Measurements from ENCODE around the gene RPS6KL1.

Gene RPS6KL1

DNA sequence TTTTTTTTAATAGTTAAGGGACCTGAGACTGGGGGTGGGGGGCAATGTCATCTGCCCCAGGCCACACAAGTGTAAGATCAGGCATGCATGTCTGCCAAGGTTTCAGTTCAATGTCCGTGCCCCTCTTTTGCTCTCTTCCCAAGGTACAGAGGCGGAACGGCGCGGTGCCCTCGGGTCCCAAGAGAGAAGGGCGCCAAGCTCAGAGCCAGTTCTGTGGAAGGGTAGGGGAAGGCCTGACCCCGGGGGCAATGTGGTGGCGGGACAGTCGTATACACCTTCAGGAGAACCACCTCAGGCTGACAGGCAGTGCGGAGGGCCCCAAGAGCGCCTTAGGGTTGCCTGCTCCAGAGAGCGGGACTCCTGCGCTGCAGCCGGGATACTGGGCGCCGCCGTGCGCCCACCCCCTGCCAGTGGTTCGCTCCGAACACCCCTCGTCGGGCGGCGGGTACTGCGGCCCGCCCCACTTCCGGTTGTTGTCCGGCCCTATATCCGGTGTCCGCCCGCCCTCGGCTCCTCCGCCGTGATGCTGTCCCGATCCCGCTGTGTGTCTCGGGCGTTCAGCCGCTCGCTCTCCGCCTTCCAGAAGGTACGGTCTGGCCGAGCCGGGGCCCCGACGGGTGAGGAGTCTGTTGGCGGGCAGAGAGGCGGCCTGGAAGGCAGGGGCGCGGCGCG, 41.5 kb downstream of the RPS6KL1 start, which contains the start of gene DLST:
TSS of gene DLST (plus strand) at position 486 of the 672 bp plus-strand sequence. CDS start at position 524, 38 bp downstream.
- peak; percentile 64 to 94 for DNase-seq

- DNase-seq = peak in 1 of 2 experiments; percentile 19
These were observed 43.5 kb downstream of the RPS6KL1 start for GRCh38 chr14:74879427-74880182.

GRCh38 chr14:74875941-74876913, 46.8 kb downstream of the RPS6KL1 start, which contains the start of gene PROX2:
Gene PROX2 (minus strand): TSS chr14:74876145. CDS start chr14:74863834, 12,311 bp downstream.
- DNase-seq = no peak

GRCh38 chr14:74875204-74875603, 47.9 kb downstream of the RPS6KL1 start:
- no peak for DNase-seq

DNA sequence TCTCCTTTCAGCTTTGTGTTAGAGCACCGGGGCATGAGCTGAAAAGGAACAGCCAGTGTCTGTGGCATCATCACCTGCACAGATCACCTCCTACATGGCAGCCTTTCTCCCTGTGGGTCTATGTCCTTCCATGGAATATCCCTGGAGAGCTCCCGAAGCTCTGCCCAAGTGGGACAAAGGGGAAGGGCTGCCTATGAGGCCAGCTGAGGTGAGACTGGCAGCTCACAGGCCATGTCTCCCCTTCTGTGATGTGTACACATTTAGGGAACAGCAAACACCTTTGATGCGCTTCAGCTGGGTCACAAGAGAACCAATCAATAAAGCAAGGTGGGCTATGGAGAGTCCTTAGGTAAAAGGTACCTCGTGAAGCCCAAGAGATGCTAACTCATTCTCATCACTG, 51.2 kb downstream of the RPS6KL1 start:
- no peak for DNase-seq

- no peak for DNase-seq
These were observed 54.3 kb downstream of the RPS6KL1 start for GRCh38 chr14:74868739-74869138.

GRCh38 chr14:74867673-74868072, 55.4 kb downstream of the RPS6KL1 start:
- no peak for DNase-seq

DNA sequence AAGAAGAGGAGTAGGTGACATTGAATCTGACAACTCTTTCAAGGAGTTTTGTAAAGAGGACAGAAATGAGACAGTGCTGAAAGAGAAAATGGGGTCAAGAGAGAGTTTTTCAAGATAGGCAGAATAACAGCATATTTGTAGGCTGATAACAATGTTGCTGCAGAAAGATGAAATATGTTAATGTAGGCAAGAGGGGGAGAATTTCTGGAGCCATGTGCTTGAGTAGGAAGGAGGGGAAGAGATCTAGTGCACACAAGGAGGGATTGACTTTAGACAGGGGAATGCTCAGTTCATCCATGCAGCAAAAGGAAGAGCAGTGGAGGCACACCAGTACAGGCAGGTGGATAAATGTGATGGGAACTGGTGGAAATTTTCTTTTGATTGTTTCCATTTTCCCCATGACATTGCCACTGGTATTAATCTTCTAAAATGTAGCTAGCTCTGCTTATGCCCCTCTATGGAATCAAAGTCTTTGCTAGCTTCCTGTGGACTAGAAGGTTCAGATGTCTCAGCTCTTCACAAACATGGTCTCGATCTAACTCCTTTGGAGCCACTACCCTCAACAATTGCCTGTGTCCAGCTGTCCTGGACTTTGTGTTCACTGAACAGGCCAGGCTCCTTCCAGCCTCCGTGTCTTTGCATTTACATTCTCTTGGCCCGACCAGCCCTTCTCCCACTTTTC, 56.2 kb downstream of the RPS6KL1 start:
- DNase-seq = no peak

DNA sequence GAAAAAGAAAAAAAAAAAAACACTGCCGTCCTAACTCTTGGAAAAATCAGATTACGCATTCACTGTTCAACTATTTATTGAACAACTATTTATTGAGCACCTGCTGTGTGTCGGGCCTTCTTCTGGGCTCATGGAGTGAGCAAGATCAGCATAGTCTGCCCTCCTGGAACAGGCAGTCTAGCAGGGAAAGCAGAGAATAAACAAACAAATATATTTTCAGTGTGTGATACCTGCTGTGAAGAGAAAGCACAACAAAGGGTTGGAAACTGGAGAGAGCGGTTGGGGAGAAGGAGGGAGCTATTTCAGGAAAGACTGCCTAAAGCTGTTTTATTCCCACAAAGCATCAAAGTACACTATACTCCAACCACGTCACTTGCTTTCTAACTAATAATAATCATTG, 57.9 kb downstream of the RPS6KL1 start:
- no peak for DNase-seq

DNA sequence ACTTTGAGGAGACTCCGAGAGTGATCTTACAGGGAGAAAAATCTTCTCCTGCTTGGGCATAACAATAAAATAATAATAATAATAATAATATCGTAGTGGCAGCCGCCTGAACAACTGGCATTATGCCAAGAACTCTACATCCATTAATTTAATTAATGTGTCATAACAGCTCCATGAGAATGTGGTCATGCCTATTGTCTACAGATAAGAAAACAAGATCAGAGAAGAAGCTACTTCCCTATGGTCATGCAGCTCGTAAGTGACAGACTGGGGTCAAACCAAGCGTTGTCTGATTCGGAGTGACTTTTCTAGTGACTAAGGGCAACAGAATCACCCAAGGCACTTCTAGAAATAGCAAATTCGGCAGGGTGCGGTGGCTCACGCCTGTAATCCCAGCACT, 58.9 kb downstream of the RPS6KL1 start:
- DNase-seq = no peak

DNA sequence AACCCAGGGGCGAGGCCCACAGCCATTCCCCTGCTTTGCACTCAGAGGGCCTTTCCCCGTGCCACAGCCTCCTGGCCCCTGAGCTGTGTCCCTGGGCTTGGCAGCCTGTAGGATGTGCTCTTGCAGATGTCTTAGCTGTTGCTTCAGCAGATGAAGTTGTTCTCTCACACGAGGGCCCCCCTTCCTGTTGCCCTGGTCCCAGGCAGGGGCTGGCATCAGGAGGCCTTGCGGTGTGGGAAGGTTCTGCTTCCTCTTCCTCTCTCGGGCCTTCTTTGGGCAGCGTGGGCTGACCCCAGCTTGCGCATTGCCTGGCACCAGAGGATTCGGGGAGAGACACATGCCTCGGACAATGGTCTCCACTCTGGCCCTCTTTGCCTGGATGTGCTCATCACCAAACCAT, 59.8 kb downstream of the RPS6KL1 start:
- no peak for DNase-seq

DNA sequence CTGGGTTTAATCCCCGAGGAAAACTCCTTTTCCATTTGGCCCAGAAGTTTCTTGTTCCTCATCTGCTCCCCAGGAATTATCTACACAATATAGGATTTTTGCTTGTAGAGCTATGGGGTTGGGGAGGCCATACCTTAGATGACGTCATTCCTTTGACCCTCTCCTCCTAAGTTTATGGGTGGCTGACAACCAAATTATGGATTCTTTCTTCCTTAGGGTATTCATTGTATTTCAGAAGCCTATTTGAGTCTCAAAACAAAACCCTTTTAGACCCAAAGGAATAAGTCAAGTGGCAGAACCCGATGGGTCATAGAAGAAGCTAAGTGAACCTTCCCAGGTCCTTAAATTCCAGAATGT, 61.3 kb downstream of the RPS6KL1 start:
- DNase-seq = no peak

GRCh38 chr14:74860899-74861733, 61.9 kb downstream of the RPS6KL1 start:
- peak; percentile 49 to 92 for DNase-seq

GRCh38 chr14:74859757-74860552, 63.1 kb downstream of the RPS6KL1 start:
- DNase-seq = no peak

- DNase-seq = no peak
These were observed 65.0 kb downstream of the RPS6KL1 start for GRCh38 chr14:74858022-74858421.

DNA sequence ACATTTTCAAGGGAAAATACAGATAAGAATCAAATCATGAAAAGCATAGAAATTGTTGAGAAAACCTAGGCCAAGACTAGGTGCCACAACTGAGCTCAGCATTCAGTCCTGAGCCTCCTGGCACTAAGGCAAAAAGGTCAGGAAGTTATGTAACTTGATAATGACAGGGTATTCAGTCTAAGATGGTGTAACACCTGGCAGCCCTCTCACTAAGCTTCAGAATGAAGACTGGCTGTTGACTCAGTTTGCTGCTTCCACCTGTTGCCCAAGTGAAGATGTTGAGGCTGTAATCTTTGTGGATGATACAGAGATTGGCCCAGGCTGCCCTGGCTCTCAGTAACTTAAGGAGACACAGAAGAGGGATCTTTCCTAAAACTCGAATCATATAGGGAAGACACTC, 66.7 kb downstream of the RPS6KL1 start:
- DNase-seq = no peak

DNA sequence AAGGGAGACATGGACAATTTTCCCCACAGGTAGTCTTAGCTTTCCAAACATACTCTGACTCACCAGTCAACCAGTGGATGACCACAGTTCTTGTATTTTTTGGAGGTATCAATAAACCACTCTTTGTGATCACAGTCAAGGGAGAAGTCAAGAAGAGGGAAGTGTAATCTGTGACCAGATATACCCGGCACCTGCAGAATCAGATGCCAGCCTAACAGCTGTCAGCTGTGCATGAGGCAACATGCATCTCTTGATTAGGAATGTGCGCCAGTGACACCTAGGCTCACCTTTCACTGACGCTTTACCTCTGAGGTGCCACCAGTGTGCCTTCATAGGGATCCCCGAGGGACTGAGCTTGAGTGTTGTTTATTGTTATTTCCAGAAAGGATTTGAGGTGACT, 67.1 kb downstream of the RPS6KL1 start:
- no peak for DNase-seq

- no peak for DNase-seq
These were observed 68.0 kb downstream of the RPS6KL1 start for GRCh38 chr14:74855021-74855420.

Measured in NCI-H526 (cell line).